ENCODE data around the gene MBD1. TPM values are rescaled to one million over a fixed set of nuclear protein-coding genes. Genes with fewer than 3 reads are reported as not detected.

Gene MBD1
- total and polyA plus RNA-seq, 3 donors from 2014 or later = 181 to 225 (median 200) TPM

- intact Hi-C loops (cut with DNase I; ENCODE audit: low total_unique reads) = no loop called here
- 1 to 2% methylated on average over 16 of the region's 16 CpGs for WGBS, 2 donors
- peak overlapping the region; percentile 85 to 90 for H3K4me3 ChIP-seq
- H3K27me3 ChIP-seq = no peaks in the 10 kb centered on the region
- no peak for TF ChIP-seq POLR2A (IDR thresholded peaks at IDR 0.05)
- no peak for TF ChIP-seq CTCF (IDR thresholded peaks at IDR 0.05)
- no peaks in the 10 kb centered on the region for H3K9me3 ChIP-seq
- peaks cover 17% of the 10 kb centered on the region for H3K4me1 ChIP-seq
- no peaks in the 10 kb centered on the region for H3K36me3 ChIP-seq (ENCODE audit: low read depth, missing control alignments)
- no peak for DNase-seq
- peak overlapping the region; percentile 92 to 95 for H3K27ac ChIP-seq
Observed at GRCh38 chr18:50280707-50281294, 522 bp downstream of the MBD1 start.

GRCh38 chr18:50279752-50280151 is 1.6 kb downstream of the MBD1 start:
- no peak overlapping the region for H3K4me3 ChIP-seq
- no peaks in the 10 kb centered on the region for H3K36me3 ChIP-seq (ENCODE audit: low read depth, missing control alignments)
- TF ChIP-seq CTCF (IDR thresholded peaks at IDR 0.05) = no peak
- TF ChIP-seq POLR2A (IDR thresholded peaks at IDR 0.05) = no peak
- no peak overlapping the region for H3K27ac ChIP-seq
- WGBS, 2 donors = 89 to 90% methylated on average over 6 to 7 of the region's 7 CpGs
- no peak for DNase-seq
- H3K27me3 ChIP-seq = no peaks in the 10 kb centered on the region
- no peaks in the 10 kb centered on the region for H3K9me3 ChIP-seq
- H3K4me1 ChIP-seq = peaks cover 17% of the 10 kb centered on the region
- intact Hi-C loops (cut with DNase I; ENCODE audit: low total_unique reads) = no loop called here

GRCh38 chr18:50277942-50278341 is 3.4 kb downstream of the MBD1 start:
- Histone ChIP-seq H3K9me3 (no peaks in the 10 kb centered on the region), H3K27ac (no peak overlapping the region), H3K36me3 (ENCODE audit: low read depth, missing control alignments) (no peaks in the 10 kb centered on the region), H3K27me3 (no peaks in the 10 kb centered on the region), H3K4me1 (peaks cover 17% of the 10 kb centered on the region), H3K4me3 (no peak overlapping the region)
- DNase-seq = no peak
- TF ChIP-seq POLR2A (IDR thresholded peaks at IDR 0.05) = no peak
- TF ChIP-seq CTCF (IDR thresholded peaks at IDR 0.05) = no peak
- intact Hi-C loops (cut with DNase I; ENCODE audit: low total_unique reads) = no loop called here
- 89 to 94% methylated on average over 6 of the region's 6 CpGs for WGBS, 2 donors

GRCh38 chr18:50276452-50276851 is 4.9 kb downstream of the MBD1 start:
- no peaks in the 10 kb centered on the region for H3K9me3 ChIP-seq
- intact Hi-C loops (cut with DNase I; ENCODE audit: low total_unique reads) = no loop called here
- 84 to 90% methylated on average over 4 of the region's 4 CpGs for WGBS, 2 donors
- H3K27ac ChIP-seq = no peak overlapping the region
- no peaks in the 10 kb centered on the region for H3K36me3 ChIP-seq (ENCODE audit: low read depth, missing control alignments)
- no peaks in the 10 kb centered on the region for H3K27me3 ChIP-seq
- H3K4me3 ChIP-seq = no peak overlapping the region
- TF ChIP-seq POLR2A (IDR thresholded peaks at IDR 0.05) = no peak
- TF ChIP-seq CTCF (IDR thresholded peaks at IDR 0.05) = no peak
- no peak for DNase-seq
- peaks cover 13% of the 10 kb centered on the region for H3K4me1 ChIP-seq

GRCh38 chr18:50275503-50276036 is 5.8 kb downstream of the MBD1 start:
- Histone ChIP-seq H3K27me3 (no peaks in the 10 kb centered on the region), H3K4me1 (peaks cover 12% of the 10 kb centered on the region), H3K9me3 (no peaks in the 10 kb centered on the region), H3K36me3 (ENCODE audit: low read depth, missing control alignments) (no peaks in the 10 kb centered on the region), H3K27ac (no peak overlapping the region), H3K4me3 (no peak overlapping the region)
- TF ChIP-seq POLR2A (IDR thresholded peaks at IDR 0.05) (no peak), CTCF (IDR thresholded peaks at IDR 0.05) (no peak)
- 92 to 97% methylated on average over 19 of the region's 19 CpGs for WGBS, 2 donors
- no peak for DNase-seq
- intact Hi-C loops (cut with DNase I; ENCODE audit: low total_unique reads) = no loop called here

Data from testis (tissue), 3 donors.